Suppressor macrophage (primary cell): ENCODE results near the gene SERPING1.
A peak's percentile ranks its signal among the peaks of the same experiment; 100 is the strongest.

ENCODE experiments used
- DNase-seq, 4 experiments: peaks; one replicate each; pipeline ENCODE4 v3.0.0-alpha.2; 2020 to 2022

Gene SERPING1

GRCh38 chr11:57638005-57638781, 40.7 kb downstream of the SERPING1 start:
- peak in 1 of 4 experiments; percentile 13 for DNase-seq

DNA sequence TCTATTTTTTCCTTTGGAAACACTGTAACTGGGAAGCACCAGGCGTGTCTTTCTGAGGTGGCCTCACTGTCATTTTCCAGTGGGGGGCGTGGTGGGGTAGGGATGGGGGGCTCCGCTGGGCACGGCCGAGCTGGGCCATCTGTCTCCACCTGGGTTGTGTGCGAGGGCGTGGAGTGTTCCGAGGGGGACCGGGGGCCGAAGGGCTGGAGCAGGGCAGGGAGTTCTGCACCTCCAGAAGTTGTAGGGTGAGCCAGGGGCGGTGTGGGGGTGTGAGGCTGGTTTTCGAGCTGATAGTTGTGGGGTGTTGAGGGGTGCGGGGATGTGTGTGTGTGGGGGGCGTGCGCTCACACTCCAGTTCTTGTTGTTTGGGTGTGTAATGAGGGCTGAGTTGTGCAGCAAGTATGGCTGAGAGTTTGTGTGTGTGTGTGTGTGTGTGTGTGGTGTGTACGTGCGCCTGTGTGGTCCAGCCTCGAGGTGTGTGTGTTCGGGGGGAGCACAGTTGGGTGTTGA, 41.4 kb downstream of the SERPING1 start:
- peak in 1 of 4 experiments; percentile 7 for DNase-seq

DNA sequence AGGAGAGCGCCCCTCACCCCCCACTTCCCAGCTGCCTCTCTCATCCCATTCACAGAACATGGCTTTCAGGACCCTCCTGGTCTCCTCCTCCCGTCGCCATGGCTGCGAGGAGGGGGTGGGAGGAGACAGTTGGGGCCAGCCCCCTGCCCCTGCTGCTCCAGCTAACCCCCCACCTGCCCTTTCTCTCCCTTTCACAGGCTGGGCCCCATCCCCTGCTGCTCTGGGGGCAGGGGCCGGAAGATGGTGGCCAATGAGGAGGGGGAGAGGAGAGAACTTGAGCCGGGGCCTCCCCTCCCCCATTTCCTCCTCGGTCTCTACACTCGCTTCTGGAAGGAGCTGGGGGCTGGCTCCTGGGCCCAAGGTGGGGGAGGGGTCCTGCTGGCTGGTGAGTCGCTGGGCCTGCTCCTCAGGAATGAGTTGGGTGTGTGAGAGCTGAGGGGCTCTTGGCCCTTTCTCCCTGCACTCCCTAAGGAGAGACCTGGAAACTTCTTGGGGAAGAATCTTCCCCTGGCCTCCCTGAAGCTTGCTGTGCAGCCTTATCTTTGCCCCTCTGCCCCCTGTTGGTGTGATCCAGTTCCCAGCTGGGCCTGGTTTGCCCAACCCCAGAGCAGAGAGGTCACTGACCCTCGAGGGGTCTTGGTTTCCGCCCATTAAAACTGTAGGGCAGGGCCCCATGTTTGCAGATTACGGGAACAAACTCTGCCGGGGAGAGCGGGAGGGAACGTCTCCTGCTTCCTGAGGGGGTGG, 42.0 kb downstream of the SERPING1 start:
- no peak for DNase-seq

DNA sequence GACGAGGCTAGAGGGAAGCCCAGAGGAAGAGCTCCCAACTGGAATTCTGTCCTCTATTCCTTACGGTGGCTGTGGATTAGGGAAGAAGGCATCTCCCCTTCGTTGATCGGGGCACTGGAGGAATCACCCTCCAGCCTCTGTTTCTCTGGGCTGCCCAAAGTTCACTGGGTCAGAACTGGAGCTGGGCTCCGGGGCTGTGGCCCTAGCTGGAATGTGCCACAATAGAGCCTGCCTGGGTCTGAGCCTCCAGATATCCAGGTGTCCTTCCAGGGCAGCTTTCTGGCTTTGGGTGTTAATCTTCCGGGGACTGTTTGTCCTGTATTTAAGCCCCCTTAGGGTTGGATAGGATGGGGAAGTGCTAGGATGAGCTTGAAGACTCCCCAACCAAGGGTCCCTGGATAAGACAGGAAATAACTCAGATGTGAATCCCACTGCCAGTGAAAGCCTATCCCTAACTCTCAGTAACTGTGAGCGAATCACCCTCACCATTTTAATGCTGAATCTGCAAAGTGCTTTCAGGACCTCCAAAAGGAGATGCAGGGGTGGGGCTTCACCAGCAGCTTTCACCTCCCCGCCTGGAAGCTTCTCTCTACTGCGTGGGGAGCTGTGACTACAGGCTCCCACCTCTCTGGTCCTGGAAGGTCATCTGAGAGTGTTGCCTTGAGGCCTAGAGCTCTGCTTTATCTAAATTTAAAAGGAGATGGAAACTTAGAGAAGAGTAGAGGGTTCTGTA, 42.7 kb downstream of the SERPING1 start:
- DNase-seq, result no peak

DNA sequence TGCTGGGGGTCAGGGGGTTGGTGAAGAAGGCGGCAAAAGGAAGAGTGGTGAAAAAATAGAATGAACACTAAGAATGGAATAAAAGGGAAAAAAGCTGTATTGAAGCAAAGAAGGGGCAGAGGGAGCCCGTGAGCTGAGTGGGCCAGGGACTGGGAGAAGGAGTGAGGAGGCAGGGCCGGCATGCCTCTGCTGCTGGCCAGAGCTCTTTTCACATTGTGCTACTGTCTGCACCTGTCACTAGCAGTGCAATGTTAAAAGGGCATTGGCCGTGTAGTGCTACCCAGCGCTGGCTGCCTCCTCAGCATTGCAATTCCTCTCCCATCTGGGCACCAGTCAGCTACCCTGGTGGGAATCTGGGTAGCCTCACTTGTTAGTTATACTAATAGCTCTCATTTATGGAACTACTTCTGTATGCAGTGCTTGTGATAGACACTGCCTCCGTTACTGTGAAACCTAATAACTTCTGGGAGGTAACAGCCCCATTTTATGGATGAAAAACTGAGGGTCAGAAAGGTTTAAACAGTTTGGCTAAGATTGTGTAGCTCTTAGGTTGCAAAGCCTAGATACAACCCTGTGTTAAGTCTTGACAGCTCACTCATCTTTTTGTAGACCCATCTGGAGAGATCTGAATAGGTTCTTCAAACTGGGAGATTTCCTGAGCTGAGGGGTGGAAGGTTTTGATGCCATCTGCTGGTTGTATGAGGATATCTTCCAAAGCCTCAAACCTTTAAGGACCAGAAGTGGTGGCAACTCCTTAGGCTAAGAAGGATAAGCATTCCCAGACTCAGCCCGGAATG, 43.7 kb downstream of the SERPING1 start:
- peak; percentile 60 to 79 (median 69) for DNase-seq

DNA sequence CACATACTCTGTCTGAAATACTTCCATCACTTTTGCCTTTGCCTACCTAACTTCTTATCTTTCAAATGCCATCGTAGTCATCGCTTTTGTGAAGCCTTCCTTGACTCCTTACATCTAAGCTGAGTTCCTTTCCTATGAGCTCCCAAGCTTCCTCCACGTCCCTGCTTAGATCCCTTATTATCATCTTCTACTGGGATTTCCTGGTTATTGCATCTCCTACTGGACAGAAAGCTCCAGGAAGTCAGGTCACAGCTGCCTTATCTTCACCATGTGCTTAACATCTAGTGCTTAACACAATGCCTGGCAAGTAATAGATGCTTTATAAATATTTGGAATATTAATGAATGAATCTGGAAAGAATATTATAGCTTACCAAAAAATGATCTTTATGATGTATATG, 46.3 kb downstream of the SERPING1 start:
- no peak for DNase-seq

GRCh38 chr11:57644748-57645688, 47.5 kb downstream of the SERPING1 start:
- peak; percentile 79 to 89 (median 86) for DNase-seq

GRCh38 chr11:57645689-57646085, 48.2 kb downstream of the SERPING1 start:
- no peak for DNase-seq

- DNase-seq, result peak; percentile 76 to 90 (median 86)
Measured at GRCh38 chr11:57646194-57646798, 48.8 kb downstream of the SERPING1 start.

- peak in 3 of 4 experiments; percentile 34 to 47 (median 37) for DNase-seq
Measured at GRCh38 chr11:57646799-57647303, 49.4 kb downstream of the SERPING1 start.

DNA sequence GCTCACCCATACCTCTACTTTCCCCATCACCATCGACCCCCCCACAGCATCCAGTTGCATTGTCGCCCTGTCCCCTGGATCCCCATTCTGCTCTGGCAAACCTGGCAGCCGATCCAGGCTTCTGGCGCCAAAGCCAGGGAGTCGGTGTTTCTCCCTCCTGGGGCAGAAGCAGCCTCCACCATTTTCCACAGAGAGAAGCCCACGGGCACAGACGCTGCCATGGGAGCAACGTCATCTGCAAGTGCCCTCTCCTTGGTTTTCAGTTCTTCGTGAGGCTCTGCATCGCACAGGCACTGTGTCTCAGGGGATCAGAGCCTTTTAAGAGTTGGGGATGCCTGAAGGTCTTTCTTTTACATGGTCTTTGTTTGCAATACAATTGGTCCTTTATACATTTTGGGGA, 49.9 kb downstream of the SERPING1 start:
- no peak for DNase-seq

- DNase-seq, result peak; percentile 73 to 86 (median 83)
Measured at GRCh38 chr11:57647960-57648800, 50.7 kb downstream of the SERPING1 start.

- peak in 3 of 4 experiments; percentile 36 to 58 (median 54) for DNase-seq
Measured at GRCh38 chr11:57648801-57649735, 51.6 kb downstream of the SERPING1 start.

- DNase-seq, result peak; percentile 63 to 82 (median 75)
Measured at GRCh38 chr11:57649826-57650738, 52.6 kb downstream of the SERPING1 start, which contains the start of gene YPEL4. YPEL4 (minus strand) TSS chr11:57649912; CDS start chr11:57647107, 2,805 bp downstream.

DNA sequence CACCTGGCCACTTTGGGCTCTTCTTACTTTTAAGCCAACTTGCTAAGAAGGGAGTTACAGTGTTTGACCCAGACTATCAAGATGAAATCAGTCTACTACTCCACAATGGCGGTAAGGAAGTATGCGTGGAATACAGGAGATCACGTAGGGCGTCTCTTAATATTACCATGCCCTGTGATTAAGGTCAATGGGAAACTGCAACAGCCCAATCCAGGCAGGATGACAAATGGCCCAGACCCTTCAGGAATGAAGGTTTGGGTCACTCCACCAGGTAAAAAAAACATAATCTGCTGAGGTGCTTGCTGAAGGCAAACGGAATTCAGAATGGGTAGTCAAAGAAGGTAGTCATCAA, 53.2 kb downstream of the SERPING1 start:
- DNase-seq, result no peak

DNA sequence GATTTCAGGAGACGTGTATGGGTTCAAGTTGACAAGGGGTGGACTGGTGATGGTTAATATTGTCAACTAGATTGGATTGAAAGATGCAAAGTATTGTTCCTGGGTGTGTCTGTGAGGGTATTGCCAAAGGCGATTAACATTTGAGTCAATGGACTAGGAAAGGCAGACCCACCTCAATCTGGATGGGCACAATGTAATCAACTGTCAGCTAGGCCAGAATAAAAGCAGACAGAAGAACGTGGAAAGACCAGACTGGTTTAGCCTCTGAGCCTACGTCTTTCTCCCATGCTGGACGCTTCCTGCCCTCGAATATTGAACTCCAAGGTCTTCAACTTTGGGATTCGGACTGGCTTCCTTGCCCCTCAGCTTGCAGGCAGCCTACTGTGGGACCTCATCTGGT, 53.9 kb downstream of the SERPING1 start:
- no peak for DNase-seq

DNA sequence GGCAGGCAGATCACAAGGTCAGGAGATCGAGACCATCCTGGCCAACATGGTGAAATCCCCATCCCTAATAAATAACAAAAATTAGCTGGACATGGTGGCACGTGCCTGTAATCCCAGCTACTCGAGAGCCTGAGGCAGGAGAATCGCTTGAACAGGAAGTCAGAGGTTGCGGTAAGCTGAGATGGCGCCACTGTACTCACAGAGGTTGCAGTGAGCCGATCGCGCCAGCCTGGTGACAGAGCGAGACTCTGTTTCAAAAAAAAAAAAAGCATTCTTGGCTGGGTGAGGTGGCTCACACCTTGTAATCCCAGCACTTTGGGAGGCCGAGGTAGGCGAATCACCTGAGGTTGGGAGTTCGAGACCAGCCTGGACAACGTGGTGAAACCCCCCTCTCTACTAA, 54.7 kb downstream of the SERPING1 start:
- DNase-seq, result peak in 3 of 4 experiments; percentile 26 to 43 (median 32)
